Nephron progenitor cell (in vitro differentiated cells): Measurements from ENCODE around the gene SMYD4.
A peak's percentile ranks its signal among the peaks of the same experiment; 100 is the strongest.

Experiments used
- DNase-seq: peaks from one replicate; pipeline ENCODE4 v3.0.0; 2021
- H3K27ac Mint-ChIP-seq: 2 replicates; pipeline ENCODE4 v1.8.0; 2021; ENCODE audit warnings: mild to moderate bottlenecking, moderate library complexity, mixed read lengths
- H3K27me3 Mint-ChIP-seq: 2 replicates; pipeline ENCODE4 v1.8.0; 2021; ENCODE audit warnings: mild to moderate bottlenecking, low read depth, mixed read lengths; ENCODE audit not compliant: poor library complexity
- H3K36me3 Mint-ChIP-seq: 2 replicates; pipeline ENCODE4 v1.8.0; 2021; ENCODE audit warnings: low read depth, mixed read lengths
- H3K4me1 Mint-ChIP-seq: 2 replicates; pipeline ENCODE4 v1.8.0; 2021; ENCODE audit warnings: mixed read lengths
- H3K4me3 Mint-ChIP-seq: 2 replicates; pipeline ENCODE4 v1.8.0; 2021; ENCODE audit warnings: mild to moderate bottlenecking, moderate library complexity, mixed read lengths
- H3K9me3 Mint-ChIP-seq: 2 replicates; pipeline ENCODE4 v1.8.0; 2021; ENCODE audit warnings: mild to moderate bottlenecking, moderate library complexity, mixed read lengths
- TF ChIP-seq, protein P1 (sequence below): fragments of 200-600 bp; sonication (generic); IDR thresholded peaks from 2 replicates; pipeline ENCODE4 v1.5.0; 2021; ENCODE audit warnings: antibody characterized with exemption

SMYD4 gene, protein sequence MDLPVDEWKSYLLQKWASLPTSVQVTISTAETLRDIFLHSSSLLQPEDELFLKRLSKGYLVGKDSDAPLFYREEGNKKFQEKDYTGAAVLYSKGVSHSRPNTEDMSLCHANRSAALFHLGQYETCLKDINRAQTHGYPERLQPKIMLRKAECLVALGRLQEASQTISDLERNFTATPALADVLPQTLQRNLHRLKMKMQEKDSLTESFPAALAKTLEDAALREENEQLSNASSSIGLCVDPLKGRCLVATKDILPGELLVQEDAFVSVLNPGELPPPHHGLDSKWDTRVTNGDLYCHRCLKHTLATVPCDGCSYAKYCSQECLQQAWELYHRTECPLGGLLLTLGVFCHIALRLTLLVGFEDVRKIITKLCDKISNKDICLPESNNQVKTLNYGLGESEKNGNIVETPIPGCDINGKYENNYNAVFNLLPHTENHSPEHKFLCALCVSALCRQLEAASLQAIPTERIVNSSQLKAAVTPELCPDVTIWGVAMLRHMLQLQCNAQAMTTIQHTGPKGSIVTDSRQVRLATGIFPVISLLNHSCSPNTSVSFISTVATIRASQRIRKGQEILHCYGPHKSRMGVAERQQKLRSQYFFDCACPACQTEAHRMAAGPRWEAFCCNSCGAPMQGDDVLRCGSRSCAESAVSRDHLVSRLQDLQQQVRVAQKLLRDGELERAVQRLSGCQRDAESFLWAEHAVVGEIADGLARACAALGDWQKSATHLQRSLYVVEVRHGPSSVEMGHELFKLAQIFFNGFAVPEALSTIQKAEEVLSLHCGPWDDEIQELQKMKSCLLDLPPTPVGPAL

DNA sequence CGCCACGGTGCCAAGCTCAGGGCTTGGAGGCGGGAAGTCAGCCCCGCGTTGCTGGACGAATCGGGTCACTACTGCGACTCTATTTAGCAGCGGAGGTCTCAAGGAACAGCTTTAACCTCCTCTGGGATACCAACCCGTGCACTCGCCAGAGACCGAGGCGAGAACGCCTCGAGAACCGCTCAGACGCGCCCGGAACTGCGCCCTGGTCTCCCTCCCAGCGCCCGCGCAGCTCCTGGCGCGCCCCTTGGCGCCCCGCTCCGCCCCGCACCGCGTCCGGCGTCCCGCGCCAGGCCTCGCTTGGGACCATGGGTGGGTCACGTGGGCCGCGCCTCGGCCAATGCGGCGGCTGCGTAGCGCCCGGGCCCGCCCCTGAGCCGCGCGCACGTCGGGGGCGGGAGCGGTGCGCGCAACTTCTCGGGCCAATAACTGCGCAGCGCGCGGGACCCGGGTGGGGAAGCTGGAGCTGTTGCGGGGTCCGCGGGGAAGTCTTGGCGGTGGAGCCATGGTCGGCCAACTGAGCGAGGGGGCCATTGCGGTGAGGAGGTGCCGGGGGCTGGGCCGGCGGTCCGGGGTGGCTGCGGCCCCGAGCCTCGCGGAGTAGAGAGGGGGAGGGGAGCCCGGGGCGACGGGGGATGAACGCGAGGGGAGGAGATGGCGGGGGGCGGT, at the start of gene SMYD4, which contains the start of gene RPA1:
SMYD4 (minus strand) TSS at position 311 of the 666 bp plus-strand sequence. CDS start 1,908 bp downstream, outside the sequence.
RPA1 (plus strand) TSS at position 414 of the 666 bp plus-strand sequence; CDS start at position 503, 89 bp downstream.
- Mint-ChIP-seq H3K4me3 (peak within 1 kb of the TSS; percentile 95), H3K9me3 (no peaks in the 10 kb centered on the region), H3K4me1 (peaks cover 44% of the 10 kb centered on the region), H3K27me3 (peaks cover 2% of the 10 kb centered on the region), H3K36me3 (peaks cover 41% of the 10 kb centered on the region), H3K27ac (peak within 1 kb of the TSS; percentile 75)
- peak; percentile 89 for DNase-seq
- TF ChIP-seq, protein P1, sequence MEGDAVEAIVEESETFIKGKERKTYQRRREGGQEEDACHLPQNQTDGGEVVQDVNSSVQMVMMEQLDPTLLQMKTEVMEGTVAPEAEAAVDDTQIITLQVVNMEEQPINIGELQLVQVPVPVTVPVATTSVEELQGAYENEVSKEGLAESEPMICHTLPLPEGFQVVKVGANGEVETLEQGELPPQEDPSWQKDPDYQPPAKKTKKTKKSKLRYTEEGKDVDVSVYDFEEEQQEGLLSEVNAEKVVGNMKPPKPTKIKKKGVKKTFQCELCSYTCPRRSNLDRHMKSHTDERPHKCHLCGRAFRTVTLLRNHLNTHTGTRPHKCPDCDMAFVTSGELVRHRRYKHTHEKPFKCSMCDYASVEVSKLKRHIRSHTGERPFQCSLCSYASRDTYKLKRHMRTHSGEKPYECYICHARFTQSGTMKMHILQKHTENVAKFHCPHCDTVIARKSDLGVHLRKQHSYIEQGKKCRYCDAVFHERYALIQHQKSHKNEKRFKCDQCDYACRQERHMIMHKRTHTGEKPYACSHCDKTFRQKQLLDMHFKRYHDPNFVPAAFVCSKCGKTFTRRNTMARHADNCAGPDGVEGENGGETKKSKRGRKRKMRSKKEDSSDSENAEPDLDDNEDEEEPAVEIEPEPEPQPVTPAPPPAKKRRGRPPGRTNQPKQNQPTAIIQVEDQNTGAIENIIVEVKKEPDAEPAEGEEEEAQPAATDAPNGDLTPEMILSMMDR = no peak

DNA sequence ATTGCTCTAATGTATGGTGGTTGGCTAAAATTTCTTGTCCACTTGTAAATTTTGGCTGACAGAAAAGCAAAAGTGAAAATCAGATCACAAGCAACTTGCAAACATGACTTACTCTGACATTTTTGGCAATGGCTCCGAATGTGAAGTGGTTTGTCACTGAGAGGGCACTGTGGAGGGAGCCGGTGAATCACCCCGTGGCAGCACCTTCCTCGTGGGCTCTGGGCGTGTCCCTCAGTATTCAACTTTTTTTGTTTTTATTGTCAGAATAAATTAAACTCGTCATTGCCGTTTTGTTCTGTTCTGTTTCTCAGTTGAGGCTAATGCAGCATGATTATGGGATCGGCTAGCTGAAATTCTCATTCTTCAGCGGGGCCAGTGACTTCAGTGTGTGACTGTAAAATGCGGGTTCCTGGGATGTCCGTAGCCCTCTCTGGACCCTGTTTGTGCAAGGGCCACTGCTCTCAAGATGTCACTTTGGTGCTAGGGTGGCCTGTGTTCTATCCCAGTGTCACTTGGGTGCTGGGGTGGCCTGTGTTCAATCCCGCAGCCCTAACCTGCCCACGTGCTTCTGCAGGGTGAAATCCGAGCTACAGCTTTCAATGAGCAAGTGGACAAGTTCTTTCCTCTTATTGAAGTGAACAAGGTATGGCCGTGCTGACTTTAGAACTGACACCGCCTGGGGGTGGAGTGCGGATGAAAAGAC, 48.9 kb upstream of the SMYD4 start:
- peaks cover 77% of the 10 kb centered on the region for H3K36me3 Mint-ChIP-seq
- DNase-seq = no peak
- H3K27ac Mint-ChIP-seq = no peak overlapping the region
- TF ChIP-seq, protein P1 = no peak
- H3K27me3 Mint-ChIP-seq = no peaks in the 10 kb centered on the region
- peaks cover 11% of the 10 kb centered on the region for H3K4me1 Mint-ChIP-seq
- no peaks in the 10 kb centered on the region for H3K9me3 Mint-ChIP-seq
- no peak overlapping the region for H3K4me3 Mint-ChIP-seq

DNA sequence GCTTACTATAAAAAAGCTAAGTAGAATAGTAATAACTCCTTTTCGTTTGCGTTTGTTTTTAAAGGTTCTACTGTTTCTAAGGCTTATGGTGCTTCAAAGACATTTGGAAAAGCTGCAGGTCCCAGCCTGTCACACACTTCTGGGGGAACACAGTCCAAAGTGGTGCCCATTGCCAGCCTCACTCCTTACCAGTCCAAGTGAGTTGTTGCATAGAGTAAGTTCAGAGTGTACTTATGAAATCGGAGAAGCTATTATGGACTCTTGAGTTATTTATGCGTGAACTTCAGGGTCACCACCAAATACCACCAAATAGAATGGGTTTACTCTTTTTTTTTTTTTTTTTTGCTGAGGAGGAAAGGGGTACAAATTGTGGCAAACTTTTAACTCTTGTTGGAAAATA, 45.9 kb upstream of the SMYD4 start:
- Mint-ChIP-seq H3K4me1 (peaks cover 19% of the 10 kb centered on the region), H3K9me3 (no peaks in the 10 kb centered on the region), H3K36me3 (peaks cover 76% of the 10 kb centered on the region), H3K27ac (no peak overlapping the region), H3K4me3 (no peak overlapping the region), H3K27me3 (no peaks in the 10 kb centered on the region)
- TF ChIP-seq, protein P1 = no peak
- no peak for DNase-seq

DNA sequence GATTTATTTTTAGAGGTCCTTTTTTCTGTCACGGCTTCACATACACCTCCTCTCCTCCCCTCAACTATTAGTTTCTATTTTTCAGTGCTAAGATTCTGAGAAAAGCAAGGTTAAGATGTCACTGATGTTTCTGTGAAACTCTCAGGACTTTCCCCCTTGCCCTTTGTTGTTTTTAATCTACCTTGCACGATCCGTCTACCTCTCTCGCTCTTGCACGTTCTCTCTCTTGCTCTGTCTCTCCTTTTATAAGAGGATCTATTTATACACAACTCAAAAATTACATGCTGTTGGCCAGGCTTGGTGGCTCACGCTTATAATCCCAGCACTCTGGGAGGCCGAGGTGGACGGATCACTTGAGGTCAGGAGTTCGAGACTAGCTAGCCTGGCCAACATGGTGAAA, 43.7 kb upstream of the SMYD4 start:
- H3K27me3 Mint-ChIP-seq = no peaks in the 10 kb centered on the region
- no peak for DNase-seq
- H3K4me1 Mint-ChIP-seq = peaks cover 9% of the 10 kb centered on the region
- TF ChIP-seq, protein P1 = no peak
- peaks cover 60% of the 10 kb centered on the region for H3K36me3 Mint-ChIP-seq
- H3K4me3 Mint-ChIP-seq = no peak overlapping the region
- no peak overlapping the region for H3K27ac Mint-ChIP-seq
- no peaks in the 10 kb centered on the region for H3K9me3 Mint-ChIP-seq

DNA sequence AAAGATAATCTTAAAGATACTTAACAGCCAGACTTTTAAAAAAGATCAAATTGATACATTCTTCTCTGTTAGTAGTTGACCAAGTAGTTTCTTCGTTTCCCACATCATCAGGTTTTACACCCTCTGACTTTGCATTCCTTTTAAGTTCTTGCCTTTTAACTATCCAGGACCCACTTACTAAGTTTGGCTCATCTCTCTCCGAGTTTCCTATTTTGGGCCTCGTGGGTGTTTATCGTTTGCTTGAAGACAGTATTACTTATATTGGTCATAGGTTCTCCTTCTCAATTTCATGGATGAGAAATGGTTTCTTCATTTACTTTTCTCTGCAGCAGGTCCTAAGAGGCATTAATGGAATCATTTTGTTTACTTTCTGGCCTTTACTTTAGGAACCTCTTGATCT, 43.3 kb upstream of the SMYD4 start:
- no peaks in the 10 kb centered on the region for H3K9me3 Mint-ChIP-seq
- DNase-seq = no peak
- peaks cover 57% of the 10 kb centered on the region for H3K36me3 Mint-ChIP-seq
- no peak overlapping the region for H3K4me3 Mint-ChIP-seq
- TF ChIP-seq, protein P1 = no peak
- H3K4me1 Mint-ChIP-seq = peaks cover 14% of the 10 kb centered on the region
- no peak overlapping the region for H3K27ac Mint-ChIP-seq
- no peaks in the 10 kb centered on the region for H3K27me3 Mint-ChIP-seq
